Measurements from ENCODE around the gene MEDAG.

DNA sequence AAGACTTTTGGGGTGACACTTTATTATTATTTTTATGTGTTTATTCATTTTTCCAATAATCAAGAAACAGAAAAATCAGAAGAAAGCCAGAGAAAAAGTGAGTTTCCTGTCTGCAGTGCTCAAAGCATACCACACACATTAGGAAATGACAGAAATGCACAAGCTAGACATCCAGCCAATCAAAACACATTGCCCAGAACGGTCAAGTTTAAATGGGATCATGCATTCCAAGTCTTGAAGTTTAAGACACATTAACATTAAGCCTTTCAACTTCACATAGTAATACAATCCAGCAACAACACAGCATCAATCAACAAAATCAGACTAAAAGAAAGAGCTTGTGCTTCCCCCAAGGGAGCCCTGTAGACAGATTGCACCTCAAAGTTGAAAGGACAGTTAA, 28.7 kb upstream of the MEDAG start:
- no peak for TF ChIP-seq MAX (IDR thresholded peaks at IDR 0.05; ENCODE audit: insufficient read depth, insufficient read length)
- no peak for TF ChIP-seq POLR2A (IDR thresholded peaks at IDR 0.05; ENCODE audit: low read depth, low read length)
- no peak for TF ChIP-seq POLR2AphosphoS5 (IDR thresholded peaks at IDR 0.05; ENCODE audit: insufficient read depth, low read depth, low read length)
- no peak for TF ChIP-seq CTCF (IDR thresholded peaks at IDR 0.05; ENCODE audit: extremely low read depth in 1 of 2, insufficient read depth in 1 of 2, low read depth in 1 of 2, low read length in 2 of 2)
- no peak for TF ChIP-seq GATA2 (IDR thresholded peaks at IDR 0.05; ENCODE audit: insufficient read depth, insufficient read length, low read depth, low read length)
- TF ChIP-seq JUN (IDR thresholded peaks at IDR 0.05; ENCODE audit: borderline replicate concordance, insufficient read depth, insufficient read length, low read depth) = no peak
- no peak for TF ChIP-seq EZH2 (IDR thresholded peaks at IDR 0.05; ENCODE audit: borderline replicate concordance, low read depth, low read length, severe bottlenecking)

Measured in endothelial cell of umbilical vein (primary cell).